Parathyroid adenoma (tissue), 2 donors: ENCODE results near the gene NOC2L.

ENCODE experiments used
- H2AFZ ChIP-seq: fragments of 300-600 bp; sonication (generic); one replicate; pipeline ENCODE4 v1.7.0; 2017; ENCODE audit warnings: antibody characterized with exemption, mild to moderate bottlenecking
- H3K27ac ChIP-seq: fragments of 300-600 bp; sonication (generic); one replicate; pipeline ENCODE4 v1.7.0; 2017
- H3K27me3 ChIP-seq: fragments of 300-600 bp; sonication (generic); one replicate; pipeline ENCODE4 v1.7.0; 2017; ENCODE audit warnings: low read length; ENCODE audit not compliant: control insufficient read depth, insufficient read depth
- H3K36me3 ChIP-seq: fragments of 300-600 bp; sonication (generic); one replicate; pipeline ENCODE4 v1.7.0; 2017; ENCODE audit warnings: low read length; ENCODE audit not compliant: control insufficient read depth, insufficient read depth
- H3K4me1 ChIP-seq: fragments of 300-600 bp; sonication (generic); one replicate; pipeline ENCODE4 v1.7.0; 2017; ENCODE audit warnings: control low read depth
- H3K4me2 ChIP-seq: fragments of 300-600 bp; sonication (generic); one replicate; pipeline ENCODE4 v1.7.0; 2017; ENCODE audit warnings: low read length
- H3K4me3 ChIP-seq: fragments of 300-600 bp; sonication (generic); one replicate; pipeline ENCODE4 v1.7.0; 2017; ENCODE audit warnings: low read depth, low read length
- H3K79me2 ChIP-seq: fragments of 300-600 bp; sonication (generic); one replicate; pipeline ENCODE4 v1.7.0; 2017; ENCODE audit warnings: control low read depth
- H3K9ac ChIP-seq: fragments of 300-600 bp; sonication (generic); one replicate; pipeline ENCODE4 v1.7.0; 2017; ENCODE audit warnings: mild to moderate bottlenecking
- H3K9me3 ChIP-seq: fragments of 300-600 bp; sonication (generic); one replicate; pipeline ENCODE4 v1.7.0; 2017; ENCODE audit warnings: low read length; ENCODE audit not compliant: control insufficient read depth
- CTCF ChIP-seq: fragments of 300-600 bp; sonication (generic); IDR thresholded peaks from one replicate; pipeline ENCODE4 v1.7.0; 2017; ENCODE audit warnings: antibody characterized with exemption, mild to moderate bottlenecking
- donor health status: primary hyperparathyroidism.

NOC2L gene

DNA sequence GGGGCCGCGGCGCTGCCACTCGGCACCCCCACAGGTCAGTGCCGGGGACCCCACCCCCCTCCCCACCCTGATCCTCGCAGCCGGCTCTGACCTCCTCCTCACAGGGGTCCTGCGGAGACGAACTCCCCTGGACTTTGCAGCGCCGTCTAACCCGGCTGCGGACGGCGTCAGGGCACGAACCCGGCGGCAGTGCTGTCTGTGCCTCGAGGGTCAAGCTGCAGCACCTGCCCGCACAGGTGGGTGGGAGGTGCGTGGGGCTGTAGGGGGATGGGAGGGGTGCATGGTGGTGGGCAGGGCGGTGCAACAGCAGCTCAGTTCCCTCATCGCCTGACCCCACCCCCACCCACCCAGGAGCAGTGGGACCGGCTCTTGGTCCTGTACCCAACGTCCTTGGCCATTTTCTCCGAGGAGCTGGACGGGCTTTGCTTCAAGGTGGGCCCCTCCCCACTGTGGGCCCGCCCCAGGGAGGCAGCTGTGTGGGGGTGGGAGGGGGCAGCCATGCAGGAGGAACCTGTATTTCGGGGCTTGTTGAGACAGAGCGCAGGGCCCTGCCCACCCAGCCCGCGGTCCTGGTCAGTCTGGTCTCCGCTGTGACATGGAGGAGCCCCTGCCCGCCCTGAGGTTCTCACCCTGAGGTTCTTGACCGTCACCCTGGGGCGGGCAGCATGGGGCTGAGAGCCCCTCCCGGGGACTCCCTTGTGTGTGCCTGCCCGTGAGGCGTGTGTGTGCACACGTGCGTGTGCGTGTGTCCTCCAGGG is 12.1 kb upstream of the NOC2L start:
- Histone ChIP-seq H3K4me1 (no peaks in the 10 kb centered on the region), H3K9me3 (no peaks in the 10 kb centered on the region), H3K9ac (no peak overlapping the region), H2AFZ (no peak overlapping the region), H3K79me2 (no peaks in the 10 kb centered on the region), H3K4me3 (no peak overlapping the region), H3K4me2 (no peak overlapping the region), H3K27me3 (no peaks in the 10 kb centered on the region), H3K36me3 (no peaks in the 10 kb centered on the region), H3K27ac (no peak overlapping the region)
- TF ChIP-seq CTCF: no peak

GRCh38 chr1:970242-970972 is 11.4 kb upstream of the NOC2L start:
- H3K36me3 ChIP-seq: no peaks in the 10 kb centered on the region
- H3K9ac ChIP-seq: no peak overlapping the region
- no peak overlapping the region for H3K4me2 ChIP-seq
- H3K9me3 ChIP-seq: no peaks in the 10 kb centered on the region
- TF ChIP-seq CTCF: no peak
- no peak overlapping the region for H3K27ac ChIP-seq
- no peak overlapping the region for H3K4me3 ChIP-seq
- H3K79me2 ChIP-seq: no peaks in the 10 kb centered on the region
- no peak overlapping the region for H2AFZ ChIP-seq
- H3K27me3 ChIP-seq: no peaks in the 10 kb centered on the region
- no peaks in the 10 kb centered on the region for H3K4me1 ChIP-seq

DNA sequence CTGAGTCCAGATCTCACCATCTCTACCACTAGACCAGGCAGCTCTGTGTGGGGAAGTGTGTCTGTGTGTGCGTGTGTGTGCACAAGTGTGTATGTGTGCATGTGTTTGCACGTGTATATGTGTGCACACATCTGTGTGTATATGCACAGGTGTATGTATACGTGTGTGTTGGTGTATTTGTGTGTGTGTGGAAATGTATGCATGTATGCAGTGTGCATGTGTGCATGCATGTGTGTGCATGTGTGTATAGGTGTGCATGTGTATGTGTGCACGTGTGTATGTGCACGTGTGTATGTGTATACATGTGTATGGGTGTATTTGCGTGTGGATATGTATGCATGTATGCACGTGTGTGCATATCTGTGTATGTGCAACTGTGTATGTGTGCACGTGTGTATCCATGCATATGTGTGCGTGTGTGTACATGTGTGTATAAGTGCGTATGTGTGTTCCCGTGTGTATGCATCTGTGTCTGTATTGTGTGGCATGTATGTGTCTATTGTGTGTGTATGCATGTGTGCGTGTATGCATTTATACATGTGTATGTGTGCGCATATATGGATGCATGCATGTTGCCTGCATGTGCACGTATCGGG is 10.3 kb upstream of the NOC2L start:
- no peak for TF ChIP-seq CTCF
- H3K36me3 ChIP-seq: no peaks in the 10 kb centered on the region
- H3K4me2 ChIP-seq: no peak overlapping the region
- H3K4me1 ChIP-seq: no peaks in the 10 kb centered on the region
- no peak overlapping the region for H3K27ac ChIP-seq
- no peaks in the 10 kb centered on the region for H3K79me2 ChIP-seq
- no peak overlapping the region for H3K9ac ChIP-seq
- no peaks in the 10 kb centered on the region for H3K9me3 ChIP-seq
- H2AFZ ChIP-seq: no peak overlapping the region
- no peak overlapping the region for H3K4me3 ChIP-seq
- H3K27me3 ChIP-seq: no peaks in the 10 kb centered on the region

DNA sequence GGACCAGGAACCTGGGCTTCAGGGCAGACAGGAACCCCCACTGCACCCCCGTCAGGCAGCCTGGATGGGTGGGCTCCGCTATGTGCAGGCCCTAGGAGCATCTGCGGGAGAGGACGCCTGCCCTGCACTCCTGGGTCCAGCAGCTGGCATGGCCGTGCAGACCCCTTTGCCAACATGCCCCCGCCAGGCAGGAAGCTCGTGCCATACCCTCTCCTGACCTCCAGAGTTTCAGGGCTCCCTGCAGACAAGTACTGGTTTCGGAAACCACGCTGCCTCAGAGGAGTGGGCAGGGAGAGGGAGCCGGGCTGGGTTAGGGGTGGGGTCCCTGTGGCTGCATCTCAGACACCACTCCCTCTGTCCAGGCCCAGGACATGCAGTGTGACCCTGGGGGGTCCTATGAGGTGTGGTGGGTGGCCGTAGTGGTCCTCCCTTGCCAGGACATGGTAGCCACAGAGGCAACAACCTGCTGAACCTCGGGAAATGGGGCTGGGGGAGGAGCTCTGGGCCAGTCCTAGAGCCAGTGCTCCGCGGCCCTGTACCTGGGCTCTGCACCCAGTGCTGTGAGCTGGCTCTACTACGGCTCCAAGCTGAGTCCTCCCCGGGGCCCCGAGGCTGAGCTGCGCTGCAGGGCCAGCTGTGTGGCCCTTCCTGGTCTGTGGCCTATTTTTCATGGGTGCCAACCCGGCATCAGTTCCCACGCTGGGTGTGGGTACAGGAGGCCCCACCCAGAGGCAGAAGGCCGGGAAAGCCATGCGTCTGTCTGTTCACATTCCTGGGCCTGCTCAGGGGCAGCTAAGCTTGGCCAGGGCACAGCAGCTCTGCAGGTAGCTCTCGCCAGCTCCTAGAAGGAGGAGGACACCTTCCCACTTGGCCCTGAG is 8.6 kb upstream of the NOC2L start:
- no peaks in the 10 kb centered on the region for H3K79me2 ChIP-seq
- no peak overlapping the region for H3K4me3 ChIP-seq
- H3K4me1 ChIP-seq: no peaks in the 10 kb centered on the region
- no peak for TF ChIP-seq CTCF
- H3K4me2 ChIP-seq: no peak overlapping the region
- H2AFZ ChIP-seq: no peak overlapping the region
- no peaks in the 10 kb centered on the region for H3K27me3 ChIP-seq
- no peaks in the 10 kb centered on the region for H3K36me3 ChIP-seq
- H3K9ac ChIP-seq: no peak overlapping the region
- H3K9me3 ChIP-seq: no peaks in the 10 kb centered on the region
- H3K27ac ChIP-seq: no peak overlapping the region
